Measurements from ENCODE around the gene QRICH1.

The QRICH1 gene

GRCh38 chr3:49034650-49035049, 59.2 kb downstream of the QRICH1 start:
- no peak for TF ChIP-seq CTCF (IDR thresholded peaks at IDR 0.05; ENCODE audit: low read depth, low read length)
- no peak overlapping the region for H3K4me3 ChIP-seq (ENCODE audit: low read depth, low read length)

- no peak for TF ChIP-seq CTCF (IDR thresholded peaks at IDR 0.05; ENCODE audit: low read depth, low read length)
- H3K4me3 ChIP-seq (ENCODE audit: low read depth, low read length): no peak overlapping the region
These were observed 61.1 kb downstream of the QRICH1 start for GRCh38 chr3:49032646-49033304.

GRCh38 chr3:49030321-49030720, 63.5 kb downstream of the QRICH1 start:
- TF ChIP-seq CTCF (IDR thresholded peaks at IDR 0.05; ENCODE audit: low read depth, low read length): no peak
- H3K4me3 ChIP-seq (ENCODE audit: low read depth, low read length): no peak overlapping the region

GRCh38 chr3:49029563-49029884, 64.3 kb downstream of the QRICH1 start:
- no peak for TF ChIP-seq CTCF (IDR thresholded peaks at IDR 0.05; ENCODE audit: low read depth, low read length)
- H3K4me3 ChIP-seq (ENCODE audit: low read depth, low read length): peak overlapping the region; percentile 86

- TF ChIP-seq CTCF (IDR thresholded peaks at IDR 0.05; ENCODE audit: low read depth, low read length): no peak
These were observed 65.0 kb downstream of the QRICH1 start, which contains the start of gene IMPDH2 for GRCh38 chr3:49028673-49029562. Gene IMPDH2, minus strand, starts transcription at chr3:49029398. Its CDS starts 48 bp downstream, at chr3:49029350.

GRCh38 chr3:49028298-49028672, 65.6 kb downstream of the QRICH1 start:
- TF ChIP-seq CTCF (IDR thresholded peaks at IDR 0.05; ENCODE audit: low read depth, low read length): no peak
- H3K4me3 ChIP-seq (ENCODE audit: low read depth, low read length): peak overlapping the region; percentile 86

More at GRCh38 chr3:49028673-49029562, 65.0 kb downstream of the QRICH1 start, which contains the start of gene IMPDH2:
- peak within 1 kb of the TSS; percentile 86 for H3K4me3 ChIP-seq (ENCODE audit: low read depth, low read length)

GRCh38 chr3:49027634-49028033, 66.2 kb downstream of the QRICH1 start:
- TF ChIP-seq CTCF (IDR thresholded peaks at IDR 0.05; ENCODE audit: low read depth, low read length): no peak

More at GRCh38 chr3:49027634-49028033, 66.2 kb downstream of the QRICH1 start:
- H3K4me3 ChIP-seq (ENCODE audit: low read depth, low read length): no peak overlapping the region

Data from WI38 (cell line).